Neuronal stem cell (in vitro differentiated cells): ENCODE results near the gene RBFOX2.

Experiments
- DNase-seq: peaks from one replicate; pipeline ENCODE4 v3.0.0-alpha.2; 2013; ENCODE audit warnings: low spot score
- H2AFZ ChIP-seq: one replicate; pipeline ENCODE4 v1.6.1; 2013; ENCODE audit warnings: mild to moderate bottlenecking, low read length, inconsistent platforms
- H2AK5ac ChIP-seq: 2 replicates; pipeline ENCODE4 v1.6.1; 2013; ENCODE audit warnings: low read depth, mild to moderate bottlenecking, inconsistent platforms, low read length, moderate library complexity, mixed read lengths
- H2BK120ac ChIP-seq: 2 replicates; pipeline ENCODE4 v1.6.1; 2013; ENCODE audit warnings: low read depth, mild to moderate bottlenecking, inconsistent platforms, low read length, moderate library complexity, mixed read lengths
- H2BK12ac ChIP-seq: one replicate; pipeline ENCODE4 v1.6.1; 2013; ENCODE audit warnings: low read length, inconsistent platforms
- H2BK15ac ChIP-seq: 2 replicates; pipeline ENCODE4 v1.6.1; 2013; ENCODE audit warnings: mild to moderate bottlenecking, low read length, inconsistent platforms, mixed read lengths
- H2BK5ac ChIP-seq: one replicate; pipeline ENCODE4 v1.6.1; 2013; ENCODE audit warnings: inconsistent platforms, mild to moderate bottlenecking, low read length, moderate library complexity
- H3K14ac ChIP-seq: one replicate; pipeline ENCODE4 v1.6.1; 2013; ENCODE audit warnings: low read length, inconsistent platforms
- H3K18ac ChIP-seq: 2 replicates; pipeline ENCODE4 v1.6.1; 2013; ENCODE audit warnings: low read length, inconsistent platforms
- H3K23ac ChIP-seq: 2 replicates; pipeline ENCODE4 v1.6.1; 2013; ENCODE audit warnings: low read depth, mild to moderate bottlenecking, mixed read lengths, low read length, inconsistent platforms; ENCODE audit not compliant: poor library complexity
- H3K27ac ChIP-seq: replicated peaks from 3 replicates; pipeline ENCODE4 v1.5.1; 2013; ENCODE audit warnings: low read length, inconsistent platforms
- H3K27me3 ChIP-seq, 3 experiments: 2 replicates each; pipeline ENCODE4 v1.6.1; 2013; ENCODE audit warnings: low read length in 3 of 3, mild to moderate bottlenecking in 2 of 3, inconsistent platforms in 1 of 3, low read depth in 1 of 3, mixed read lengths in 1 of 3, moderate library complexity in 1 of 3; ENCODE audit not compliant: control insufficient read depth in 3 of 3, insufficient read depth in 3 of 3
- H3K36me3 ChIP-seq, 2 donors: replicated peaks in 1 of 2; 2 replicates each; pipeline ENCODE4 v1.6.1; 2013; ENCODE audit warnings: low read length in 2 of 2; ENCODE audit not compliant: control insufficient read depth in 2 of 2, insufficient read depth in 2 of 2
- H3K4ac ChIP-seq: 2 replicates; pipeline ENCODE4 v1.6.1; 2013; ENCODE audit warnings: inconsistent platforms, mild to moderate bottlenecking, low read length, moderate library complexity
- H3K4me1 ChIP-seq, 2 donors: 1 replicate in 1 of 2; 2 replicates in 1 of 2; pipeline ENCODE4 v1.6.1; 2013; ENCODE audit warnings: low read length in 2 of 2, low read depth in 1 of 2; ENCODE audit not compliant: control insufficient read depth in 2 of 2, insufficient read depth in 1 of 2
- H3K4me2 ChIP-seq: one replicate; pipeline ENCODE4 v1.6.1; 2013; ENCODE audit warnings: mild to moderate bottlenecking, low read length, inconsistent platforms; ENCODE audit not compliant: insufficient read depth, poor library complexity, severe bottlenecking
- H3K4me3 ChIP-seq, 2 donors: 2 replicates each; pipeline ENCODE4 v1.5.1; 2013; ENCODE audit warnings: low read length in 2 of 2, mild to moderate bottlenecking in 2 of 2, inconsistent platforms in 1 of 2, moderate library complexity in 1 of 2
- H3K79me1 ChIP-seq: one replicate; pipeline ENCODE4 v1.6.1; 2013; ENCODE audit warnings: low read depth, mild to moderate bottlenecking, inconsistent platforms, low read length, moderate library complexity
- H3K9ac ChIP-seq: one replicate; pipeline ENCODE4 v1.6.1; 2013; ENCODE audit warnings: mild to moderate bottlenecking, low read depth, low read length, inconsistent platforms; ENCODE audit not compliant: poor library complexity
- H3K9me3 ChIP-seq, 2 donors: replicated peaks in 1 of 2; 2 replicates each; pipeline versions ENCODE3 to v1.6.1; 2013; ENCODE audit warnings: low read length in 2 of 2, mild to moderate bottlenecking in 2 of 2, inconsistent platforms in 1 of 2, low read depth in 1 of 2, mixed read lengths in 1 of 2, moderate library complexity in 1 of 2; ENCODE audit not compliant: control insufficient read depth in 2 of 2, insufficient read depth in 1 of 2
- H4K8ac ChIP-seq: one replicate; pipeline ENCODE4 v1.6.1; 2013; ENCODE audit warnings: low read depth, mild to moderate bottlenecking, inconsistent platforms, low read length, moderate library complexity
- H4K91ac ChIP-seq: one replicate; pipeline ENCODE4 v1.6.1; 2013; ENCODE audit warnings: low read length, low read depth, mild to moderate bottlenecking, inconsistent platforms; ENCODE audit not compliant: poor library complexity
- WGBS, 2 donors: extraction: QIAGEN DNeasy Blood & Tissue Kit; methylation state at CpG; one replicate each; pipeline ENCODE4 v1.1.7; 2013; ENCODE audit warnings: missing lambda C conversion rate in 2 of 2, mixed read lengths in 1 of 2; ENCODE audit not compliant: insufficient read length in 2 of 2, insufficient replicate concordance in 1 of 2; ENCODE audit errors: extremely low coverage in 2 of 2; 5-methylcytosine and 5-hydroxymethylcytosine counted together

The RBFOX2 gene

GRCh38 chr22:35743326-35743860 lies 285.2 kb downstream of the RBFOX2 start:
- H4K8ac ChIP-seq: no peak overlapping the region
- H3K4ac ChIP-seq: no peak overlapping the region
- H2BK15ac ChIP-seq: no peak overlapping the region
- H3K27ac ChIP-seq: no peak overlapping the region
- H3K9ac ChIP-seq: no peak overlapping the region
- H4K91ac ChIP-seq: no peak overlapping the region
- H2AK5ac ChIP-seq: no peak overlapping the region
- H3K79me1 ChIP-seq: no peaks in the 10 kb centered on the region
- H3K4me2 ChIP-seq: no peak overlapping the region
- WGBS, 2 donors: no CpG with 5 or more reads among the region's 6 CpGs
- peaks cover 0 to 4% of the 10 kb centered on the region in 2 donors for H3K4me1 ChIP-seq
- no peak overlapping the region for H2BK5ac ChIP-seq
- H3K9me3 ChIP-seq: no peaks in the 10 kb centered on the region
- no peak overlapping the region for H3K4me3 ChIP-seq
- no peak overlapping the region for H3K23ac ChIP-seq
- no peak overlapping the region for H3K14ac ChIP-seq
- DNase-seq: no peak
- H2BK12ac ChIP-seq: no peak overlapping the region
- no peak overlapping the region for H2BK120ac ChIP-seq
- H2AFZ ChIP-seq: no peak overlapping the region
- no peaks in the 10 kb centered on the region for H3K27me3 ChIP-seq
- H3K18ac ChIP-seq: no peak overlapping the region
- peaks cover 18 to 91% of the 10 kb centered on the region in 2 donors for H3K36me3 ChIP-seq

GRCh38 chr22:35742342-35743100 lies 286.1 kb downstream of the RBFOX2 start:
- Histone ChIP-seq H2BK120ac (no peak overlapping the region), H2BK12ac (no peak overlapping the region), H3K27ac (no peak overlapping the region), H3K18ac (no peak overlapping the region), H4K91ac (no peak overlapping the region), H2BK5ac (no peak overlapping the region), H3K4ac (no peak overlapping the region), H3K14ac (no peak overlapping the region), H3K4me2 (no peak overlapping the region), H3K23ac (no peak overlapping the region), H3K36me3 (peaks cover 18 to 98% of the 10 kb centered on the region in 2 donors), H2AFZ (no peak overlapping the region), H3K9ac (no peak overlapping the region), H2BK15ac (no peak overlapping the region), H2AK5ac (no peak overlapping the region), H3K79me1 (no peaks in the 10 kb centered on the region), H4K8ac (no peak overlapping the region), H3K9me3 (no peaks in the 10 kb centered on the region), H3K27me3 (no peaks in the 10 kb centered on the region), H3K4me3 (no peak overlapping the region), H3K4me1 (peaks cover 0 to 4% of the 10 kb centered on the region in 2 donors)
- no CpG with 5 or more reads among the region's 9 CpGs for WGBS, 2 donors
- DNase-seq: no peak

- H2BK5ac ChIP-seq: no peak overlapping the region
- no peaks in the 10 kb centered on the region for H3K79me1 ChIP-seq
- no peak overlapping the region for H3K14ac ChIP-seq
- H3K9ac ChIP-seq: no peak overlapping the region
- no peak overlapping the region for H4K91ac ChIP-seq
- no peak overlapping the region for H2BK15ac ChIP-seq
- no peak overlapping the region for H2AFZ ChIP-seq
- no peak overlapping the region for H3K18ac ChIP-seq
- WGBS, 2 donors: no CpG with 5 or more reads among the region's 1 CpG
- H4K8ac ChIP-seq: no peak overlapping the region
- H2BK120ac ChIP-seq: no peak overlapping the region
- H2BK12ac ChIP-seq: no peak overlapping the region
- no peak overlapping the region for H3K4ac ChIP-seq
- H2AK5ac ChIP-seq: no peak overlapping the region
- no peak overlapping the region for H3K23ac ChIP-seq
- no peak overlapping the region for H3K4me2 ChIP-seq
- no peak overlapping the region for H3K27ac ChIP-seq
- peaks cover 0 to 4% of the 10 kb centered on the region in 2 donors for H3K4me1 ChIP-seq
- H3K36me3 ChIP-seq: peaks cover 14 to 80% of the 10 kb centered on the region in 2 donors
- H3K9me3 ChIP-seq: peaks cover 0 to 7% of the 10 kb centered on the region in 2 donors
- peak overlapping the region in 1 of 2 donors; percentile 54 for H3K4me3 ChIP-seq
- no peaks in the 10 kb centered on the region for H3K27me3 ChIP-seq
- DNase-seq: no peak
These were observed 288.0 kb downstream of the RBFOX2 start for GRCh38 chr22:35740616-35741015.

GRCh38 chr22:35739931-35740380 lies 288.7 kb downstream of the RBFOX2 start:
- H3K18ac ChIP-seq: no peak overlapping the region
- no peaks in the 10 kb centered on the region for H3K27me3 ChIP-seq
- no peaks in the 10 kb centered on the region for H3K79me1 ChIP-seq
- H3K4me1 ChIP-seq: peaks cover 0 to 4% of the 10 kb centered on the region in 2 donors
- peaks cover 0 to 7% of the 10 kb centered on the region in 2 donors for H3K9me3 ChIP-seq
- no peak overlapping the region for H2BK5ac ChIP-seq
- no peak overlapping the region for H3K23ac ChIP-seq
- no peak overlapping the region for H2AFZ ChIP-seq
- no peak overlapping the region for H2AK5ac ChIP-seq
- no peak overlapping the region for H2BK120ac ChIP-seq
- H4K8ac ChIP-seq: no peak overlapping the region
- no CpG with 5 or more reads among the region's 3 CpGs for whole genome bisulfite sequencing, 2 donors
- H3K27ac ChIP-seq: no peak overlapping the region
- no peak overlapping the region for H3K14ac ChIP-seq
- H2BK12ac ChIP-seq: no peak overlapping the region
- no peak overlapping the region for H3K4ac ChIP-seq
- no peak for DNase-seq
- H3K9ac ChIP-seq: no peak overlapping the region
- no peak overlapping the region for H3K4me2 ChIP-seq
- H4K91ac ChIP-seq: no peak overlapping the region
- H3K4me3 ChIP-seq: no peak overlapping the region
- H3K36me3 ChIP-seq: peaks cover 14 to 73% of the 10 kb centered on the region in 2 donors
- no peak overlapping the region for H2BK15ac ChIP-seq
